ENCODE data around the gene TTN. TPM values are rescaled to one million over a fixed set of nuclear protein-coding genes. Genes with fewer than 3 reads are reported as not detected.

TTN gene
- total RNA-seq, 1 donor from 2014 or later = under 0.01 TPM

GRCh38 chr2:178718988-178719387 lies 88.2 kb downstream of the TTN start:
- DNase-seq (ENCODE audit: low read depth) (no peak), FAIRE-seq (no peak)
- no peak for TF ChIP-seq CTCF (IDR thresholded peaks at IDR 0.05; ENCODE audit: insufficient read depth, low read length, severe bottlenecking)
- no peak overlapping the region for H3K4me3 ChIP-seq (ENCODE audit: low read depth, low read length)
- no peaks in the 10 kb centered on the region for H3K36me3 ChIP-seq (ENCODE audit: control insufficient read depth, insufficient read depth, low read length)
- no peaks in the 10 kb centered on the region for H3K27me3 ChIP-seq (ENCODE audit: control insufficient read depth, insufficient read depth, low read length)

GRCh38 chr2:178718283-178718682 lies 88.9 kb downstream of the TTN start:
- peak; percentile 1 for DNase-seq (ENCODE audit: low read depth)
- no peak for FAIRE-seq
- Histone ChIP-seq H3K27me3 (ENCODE audit: control insufficient read depth, insufficient read depth, low read length) (peaks cover 2% of the 10 kb centered on the region), H3K4me3 (ENCODE audit: low read depth, low read length) (no peak overlapping the region), H3K36me3 (ENCODE audit: control insufficient read depth, insufficient read depth, low read length) (no peaks in the 10 kb centered on the region)
- TF ChIP-seq CTCF (IDR thresholded peaks at IDR 0.05; ENCODE audit: insufficient read depth, low read length, severe bottlenecking) = no peak

GRCh38 chr2:178716394-178716793 lies 90.8 kb downstream of the TTN start:
- Histone ChIP-seq H3K27me3 (ENCODE audit: control insufficient read depth, insufficient read depth, low read length) (peaks cover 2% of the 10 kb centered on the region), H3K4me3 (ENCODE audit: low read depth, low read length) (no peak overlapping the region), H3K36me3 (ENCODE audit: control insufficient read depth, insufficient read depth, low read length) (no peaks in the 10 kb centered on the region)
- FAIRE-seq = no peak
- no peak for DNase-seq (ENCODE audit: low read depth)
- no peak for TF ChIP-seq CTCF (IDR thresholded peaks at IDR 0.05; ENCODE audit: insufficient read depth, low read length, severe bottlenecking)

GRCh38 chr2:178715366-178715765 lies 91.9 kb downstream of the TTN start:
- DNase-seq (ENCODE audit: low read depth) (no peak), FAIRE-seq (no peak)
- no peak for TF ChIP-seq CTCF (IDR thresholded peaks at IDR 0.05; ENCODE audit: insufficient read depth, low read length, severe bottlenecking)
- Histone ChIP-seq H3K27me3 (ENCODE audit: control insufficient read depth, insufficient read depth, low read length) (peaks cover 2% of the 10 kb centered on the region), H3K4me3 (ENCODE audit: low read depth, low read length) (no peak overlapping the region), H3K36me3 (ENCODE audit: control insufficient read depth, insufficient read depth, low read length) (no peaks in the 10 kb centered on the region)

- H3K4me3 ChIP-seq (ENCODE audit: low read depth, low read length) = no peak overlapping the region
- FAIRE-seq (no peak), DNase-seq (ENCODE audit: low read depth) (no peak)
- H3K27me3 ChIP-seq (ENCODE audit: control insufficient read depth, insufficient read depth, low read length) = no peaks in the 10 kb centered on the region
- TF ChIP-seq CTCF (IDR thresholded peaks at IDR 0.05; ENCODE audit: insufficient read depth, low read length, severe bottlenecking) = no peak
- H3K36me3 ChIP-seq (ENCODE audit: control insufficient read depth, insufficient read depth, low read length) = no peaks in the 10 kb centered on the region
Observed at GRCh38 chr2:178707476-178707875, 99.7 kb downstream of the TTN start.

- no peak for DNase-seq (ENCODE audit: low read depth)
- Histone ChIP-seq H3K27me3 (ENCODE audit: control insufficient read depth, insufficient read depth, low read length) (peaks cover 1% of the 10 kb centered on the region), H3K4me3 (ENCODE audit: low read depth, low read length) (no peak overlapping the region), H3K36me3 (ENCODE audit: control insufficient read depth, insufficient read depth, low read length) (no peaks in the 10 kb centered on the region)
- no peak for FAIRE-seq
- no peak for TF ChIP-seq CTCF (IDR thresholded peaks at IDR 0.05; ENCODE audit: insufficient read depth, low read length, severe bottlenecking)
Observed at GRCh38 chr2:178704876-178705275, 102.3 kb downstream of the TTN start.
